Progenitor cell of endocrine pancreas (in vitro differentiated cells): ENCODE results near the gene NVL. TPM values are rescaled to one million over a fixed set of nuclear protein-coding genes. Genes with fewer than 3 reads are reported as not detected.

Source experiments
- DNase-seq: peaks from one replicate; pipeline ENCODE4 v3.0.0; 2021; ENCODE audit warnings: low spot score; ENCODE audit not compliant: unreplicated experiment
- H3K27ac Mint-ChIP-seq: 2 replicates; pipeline ENCODE4 v1.8.0; 2021; ENCODE audit warnings: mild to moderate bottlenecking, moderate library complexity, mixed read lengths
- H3K27me3 Mint-ChIP-seq: 2 replicates; pipeline ENCODE4 v1.8.0; 2021; ENCODE audit warnings: mixed read lengths
- H3K36me3 Mint-ChIP-seq: 2 replicates; pipeline ENCODE4 v1.8.0; 2022; ENCODE audit warnings: mixed read lengths; ENCODE audit not compliant: insufficient read depth
- H3K4me1 Mint-ChIP-seq: 2 replicates; pipeline ENCODE4 v1.8.0; 2021; ENCODE audit warnings: low read depth, mixed read lengths
- H3K4me3 Mint-ChIP-seq: 2 replicates; pipeline ENCODE4 v1.8.0; 2021; ENCODE audit warnings: low read depth, mild to moderate bottlenecking, moderate library complexity, mixed read lengths
- H3K9me3 Mint-ChIP-seq: 2 replicates; pipeline ENCODE4 v1.8.0; 2021; ENCODE audit warnings: low read depth, mixed read lengths
- total RNA-seq: library from RNA; stranded (reverse); gene quantifications from 2 replicates; pipeline ENCODE4 v1.2.1, GENCODE V29; 2021
- TF ChIP-seq, protein P1 (sequence below): fragments of 200-600 bp; sonication (generic); IDR thresholded peaks from one replicate; pipeline ENCODE4 v1.5.0; 2021; ENCODE audit warnings: antibody characterized with exemption, mild to moderate bottlenecking; ENCODE audit not compliant: unreplicated experiment

Gene NVL
- total RNA-seq, 1 donor from 2014 or later = 52.5 TPM

DNA sequence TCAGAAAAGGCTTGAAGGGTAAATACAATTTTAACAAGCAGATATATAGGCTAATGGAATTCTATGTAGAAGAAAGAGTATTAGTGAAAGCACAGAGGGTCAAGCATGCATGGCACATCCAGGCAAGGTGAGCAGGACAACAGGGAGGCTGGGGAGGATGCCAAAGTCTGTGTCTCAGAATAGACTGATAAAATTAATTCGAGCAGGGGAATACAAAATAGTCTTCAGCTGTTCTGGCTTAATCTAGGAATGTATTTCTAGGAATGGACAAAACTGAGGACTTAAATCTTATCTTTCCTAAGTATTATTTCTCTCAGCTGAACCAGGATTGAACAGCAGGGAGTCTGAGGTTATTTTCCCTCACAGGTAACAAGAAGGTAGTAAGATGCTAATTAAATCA lies 35.2 kb downstream of the NVL start:
- Mint-ChIP-seq H3K27ac (peak overlapping the region; percentile 42), H3K4me1 (no peaks in the 10 kb centered on the region), H3K27me3 (no peaks in the 10 kb centered on the region), H3K9me3 (no peaks in the 10 kb centered on the region), H3K36me3 (peaks cover 24% of the 10 kb centered on the region), H3K4me3 (no peak overlapping the region)
- no peak for DNase-seq
- TF ChIP-seq, protein P1, sequence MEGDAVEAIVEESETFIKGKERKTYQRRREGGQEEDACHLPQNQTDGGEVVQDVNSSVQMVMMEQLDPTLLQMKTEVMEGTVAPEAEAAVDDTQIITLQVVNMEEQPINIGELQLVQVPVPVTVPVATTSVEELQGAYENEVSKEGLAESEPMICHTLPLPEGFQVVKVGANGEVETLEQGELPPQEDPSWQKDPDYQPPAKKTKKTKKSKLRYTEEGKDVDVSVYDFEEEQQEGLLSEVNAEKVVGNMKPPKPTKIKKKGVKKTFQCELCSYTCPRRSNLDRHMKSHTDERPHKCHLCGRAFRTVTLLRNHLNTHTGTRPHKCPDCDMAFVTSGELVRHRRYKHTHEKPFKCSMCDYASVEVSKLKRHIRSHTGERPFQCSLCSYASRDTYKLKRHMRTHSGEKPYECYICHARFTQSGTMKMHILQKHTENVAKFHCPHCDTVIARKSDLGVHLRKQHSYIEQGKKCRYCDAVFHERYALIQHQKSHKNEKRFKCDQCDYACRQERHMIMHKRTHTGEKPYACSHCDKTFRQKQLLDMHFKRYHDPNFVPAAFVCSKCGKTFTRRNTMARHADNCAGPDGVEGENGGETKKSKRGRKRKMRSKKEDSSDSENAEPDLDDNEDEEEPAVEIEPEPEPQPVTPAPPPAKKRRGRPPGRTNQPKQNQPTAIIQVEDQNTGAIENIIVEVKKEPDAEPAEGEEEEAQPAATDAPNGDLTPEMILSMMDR = no peak

DNA sequence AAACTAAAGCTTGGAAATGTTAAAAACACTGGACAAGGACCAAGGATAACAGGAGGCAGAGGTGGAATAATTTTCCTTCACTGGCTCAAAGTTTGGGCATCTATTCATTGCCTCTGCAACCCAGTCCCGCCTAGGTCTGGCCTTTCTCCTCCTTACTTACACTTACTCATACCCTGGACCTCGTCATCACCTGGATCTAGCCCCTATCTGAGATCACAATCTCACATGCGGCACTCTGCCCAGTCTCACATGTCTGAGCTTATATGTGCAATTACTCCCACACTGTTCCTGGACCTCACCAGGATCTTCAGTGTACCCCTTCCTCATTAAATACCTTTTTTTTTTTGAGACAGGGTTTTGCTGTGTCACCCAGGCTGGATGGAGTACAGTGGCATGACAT lies 37.6 kb downstream of the NVL start:
- Mint-ChIP-seq H3K27ac (no peak overlapping the region), H3K36me3 (peaks cover 24% of the 10 kb centered on the region), H3K27me3 (no peaks in the 10 kb centered on the region), H3K4me1 (no peaks in the 10 kb centered on the region), H3K9me3 (no peaks in the 10 kb centered on the region), H3K4me3 (no peak overlapping the region)
- DNase-seq = no peak
- TF ChIP-seq, protein P1 = no peak

DNA sequence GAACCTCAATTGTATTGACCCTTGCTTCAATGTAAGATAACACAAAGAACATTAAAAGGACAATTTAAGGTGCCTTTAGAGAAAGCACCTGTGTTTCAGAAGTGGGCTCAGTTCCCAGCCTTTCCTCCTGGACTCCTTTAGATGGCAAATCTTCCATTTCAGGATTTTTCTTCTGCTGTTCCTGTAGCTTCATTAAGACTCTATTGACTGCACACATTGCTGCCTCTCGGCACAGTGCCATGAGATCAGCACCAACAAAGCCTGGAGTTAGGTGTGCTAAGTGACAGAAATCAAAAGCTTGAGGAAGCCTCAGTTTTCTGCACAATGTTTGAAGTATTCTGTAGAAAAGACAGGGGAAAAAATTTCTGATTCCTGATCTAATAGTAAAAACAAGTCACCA lies 40.6 kb downstream of the NVL start:
- DNase-seq = no peak
- no peak overlapping the region for H3K4me3 Mint-ChIP-seq
- H3K27me3 Mint-ChIP-seq = no peaks in the 10 kb centered on the region
- TF ChIP-seq, protein P1 = no peak
- peak overlapping the region; percentile 17 for H3K27ac Mint-ChIP-seq
- no peaks in the 10 kb centered on the region for H3K4me1 Mint-ChIP-seq
- peaks cover 16% of the 10 kb centered on the region for H3K36me3 Mint-ChIP-seq
- H3K9me3 Mint-ChIP-seq = no peaks in the 10 kb centered on the region

DNA sequence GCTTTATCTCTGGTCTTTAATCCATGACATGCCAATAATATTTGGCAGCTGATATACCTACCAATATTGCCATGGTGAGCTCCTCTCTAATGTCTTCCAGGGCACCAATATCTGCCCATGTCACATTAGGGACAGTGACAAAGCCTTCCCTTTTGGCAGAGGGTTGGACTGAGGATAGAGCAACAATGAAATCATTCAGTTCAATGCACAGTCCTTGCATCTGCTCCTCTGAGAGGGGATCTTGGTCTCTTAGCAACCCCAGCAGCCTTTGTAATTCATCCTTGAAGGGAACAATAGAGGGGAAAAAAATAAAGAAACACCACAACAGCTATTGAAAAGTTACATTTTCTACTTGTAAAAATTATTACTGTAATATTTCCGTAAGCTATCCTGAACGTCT lies 42.3 kb downstream of the NVL start:
- DNase-seq = no peak
- H3K4me3 Mint-ChIP-seq = no peak overlapping the region
- no peaks in the 10 kb centered on the region for H3K9me3 Mint-ChIP-seq
- no peak overlapping the region for H3K27ac Mint-ChIP-seq
- peaks cover 11% of the 10 kb centered on the region for H3K36me3 Mint-ChIP-seq
- H3K27me3 Mint-ChIP-seq = no peaks in the 10 kb centered on the region
- TF ChIP-seq, protein P1 = no peak
- H3K4me1 Mint-ChIP-seq = no peaks in the 10 kb centered on the region

DNA sequence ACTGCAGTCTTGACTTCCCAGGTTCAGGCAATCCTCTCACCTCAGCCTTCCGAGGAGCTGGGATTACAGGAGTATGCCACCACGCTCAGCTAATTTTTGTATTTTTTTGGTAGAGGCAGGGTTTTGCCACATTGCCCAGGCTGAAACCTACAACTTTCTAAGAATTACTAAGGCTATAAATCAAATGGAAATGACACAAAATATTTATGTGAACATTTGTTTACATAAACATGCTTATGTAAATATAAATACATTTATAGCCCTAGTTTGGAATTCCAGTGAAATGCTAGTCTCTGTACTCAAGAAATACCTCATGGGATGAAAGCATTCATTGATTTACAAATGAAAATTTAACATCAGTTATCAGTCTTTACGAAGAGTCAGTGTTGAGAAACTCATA lies 47.8 kb downstream of the NVL start:
- DNase-seq = no peak
- TF ChIP-seq, protein P1 = no peak
- Mint-ChIP-seq H3K9me3 (no peaks in the 10 kb centered on the region), H3K27ac (no peak overlapping the region), H3K4me3 (no peak overlapping the region), H3K4me1 (no peaks in the 10 kb centered on the region), H3K36me3 (peaks cover 18% of the 10 kb centered on the region), H3K27me3 (no peaks in the 10 kb centered on the region)
